ENCODE data around the gene BSND.
"Not testable (repeated sequence)": the region's sequence is repeated elsewhere in the genome, so short reads cannot be mapped to it uniquely, and the experiment has no call there.

The BSND gene

GRCh38 chr1:55024163-55024562, 25.4 kb downstream of the BSND start:
- DNase-seq = not testable (repeated sequence)

GRCh38 chr1:55026682-55027081, 27.9 kb downstream of the BSND start:
- not testable (repeated sequence) for DNase-seq

- not testable (repeated sequence) for DNase-seq
Observed at GRCh38 chr1:55031098-55031497, 32.4 kb downstream of the BSND start.

- no peak for DNase-seq
Observed at GRCh38 chr1:55033265-55033614, 34.5 kb downstream of the BSND start.

GRCh38 chr1:55034476-55035133, 35.9 kb downstream of the BSND start:
- no peak for DNase-seq

GRCh38 chr1:55035904-55036303, 37.2 kb downstream of the BSND start:
- DNase-seq = no peak

- no peak for DNase-seq
Observed at GRCh38 chr1:55037733-55038551, 39.2 kb downstream of the BSND start.

GRCh38 chr1:55038552-55038838, 39.8 kb downstream of the BSND start:
- no peak for DNase-seq

- no peak for DNase-seq
Observed at GRCh38 chr1:55038974-55039341, 40.2 kb downstream of the BSND start.

GRCh38 chr1:55039342-55040082, 40.8 kb downstream of the BSND start, which contains the start of gene PCSK9:
TSS of gene PCSK9 (plus strand) at chr1:55039548. CDS start at chr1:55039838, 290 bp downstream.
- DNase-seq = no peak

GRCh38 chr1:55040083-55040932, 41.6 kb downstream of the BSND start:
- no peak for DNase-seq

GRCh38 chr1:55040933-55041494, 42.3 kb downstream of the BSND start:
- DNase-seq = no peak

- DNase-seq = no peak
Observed at GRCh38 chr1:55041613-55042012, 42.9 kb downstream of the BSND start.

- no peak for DNase-seq
Observed at GRCh38 chr1:55043011-55043410, 44.3 kb downstream of the BSND start.

- DNase-seq = no peak
Observed at GRCh38 chr1:55043726-55044125, 45.0 kb downstream of the BSND start.

- DNase-seq = no peak
Observed at GRCh38 chr1:55044617-55045397, 46.1 kb downstream of the BSND start.

- DNase-seq = no peak
Observed at GRCh38 chr1:55045430-55045829, 46.7 kb downstream of the BSND start.

GRCh38 chr1:55046871-55047270, 48.1 kb downstream of the BSND start:
- DNase-seq = no peak

GRCh38 chr1:55047611-55048010, 48.9 kb downstream of the BSND start:
- no peak for DNase-seq

GRCh38 chr1:55048453-55049270, 49.9 kb downstream of the BSND start:
- DNase-seq = no peak
